ENCODE data around the gene TRDN. TPM values are rescaled to one million over a fixed set of nuclear protein-coding genes. Genes with fewer than 3 reads are reported as not detected.

The TRDN gene
- total RNA-seq, 2 donors from 2014 or later = not detected

- H3K36me3 ChIP-seq (replicated peaks in 1 of 2; ENCODE audit: insufficient read depth in 1 of 2, low read depth in 2 of 2) = no peaks in the 10 kb centered on the region
- no peak for ATAC-seq
- no peak overlapping the region for H3K4me3 ChIP-seq
- H3K9me3 ChIP-seq = no peaks in the 10 kb centered on the region
- intact Hi-C loops (cut with DNase I) = no loop called here
- H3K27ac ChIP-seq = no peak overlapping the region
- TF ChIP-seq POLR2A (IDR thresholded peaks at IDR 0.05) (no peak), CTCF (IDR thresholded peaks at IDR 0.05) (no peak)
- H3K4me1 ChIP-seq = no peaks in the 10 kb centered on the region
- DNase-seq = no peak
- H3K27me3 ChIP-seq = no peaks in the 10 kb centered on the region
Measured at GRCh38 chr6:123580331-123580730, 56.4 kb downstream of the TRDN start.

- 29 to 30% methylated on average over 1 of the region's 1 CpG for WGBS, 2 donors
- no peaks in the 10 kb centered on the region for H3K27me3 ChIP-seq
- H3K27ac ChIP-seq = no peak overlapping the region
- TF ChIP-seq CTCF (IDR thresholded peaks at IDR 0.05) = no peak
- no peak for TF ChIP-seq POLR2A (IDR thresholded peaks at IDR 0.05)
- H3K9me3 ChIP-seq = no peaks in the 10 kb centered on the region
- no peaks in the 10 kb centered on the region for H3K36me3 ChIP-seq (replicated peaks in 1 of 2; ENCODE audit: insufficient read depth in 1 of 2, low read depth in 2 of 2)
- no peaks in the 10 kb centered on the region for H3K4me1 ChIP-seq
- ATAC-seq = no peak
- H3K4me3 ChIP-seq = no peak overlapping the region
- no peak for DNase-seq
- intact Hi-C loops (cut with DNase I) = no loop called here
Measured at GRCh38 chr6:123575188-123575587, 61.6 kb downstream of the TRDN start.

- DNase-seq (no peak), ATAC-seq (no peak)
- WGBS, 2 donors = 32 to 34% methylated on average over 7 of the region's 7 CpGs
- Histone ChIP-seq H3K9me3 (no peaks in the 10 kb centered on the region), H3K4me3 (no peak overlapping the region), H3K27me3 (no peaks in the 10 kb centered on the region), H3K4me1 (no peaks in the 10 kb centered on the region), H3K27ac (no peak overlapping the region), H3K36me3 (replicated peaks in 1 of 2; ENCODE audit: insufficient read depth in 1 of 2, low read depth in 2 of 2) (no peaks in the 10 kb centered on the region)
- intact Hi-C loops (cut with DNase I) = no loop called here
- TF ChIP-seq POLR2A (IDR thresholded peaks at IDR 0.05) (no peak), CTCF (IDR thresholded peaks at IDR 0.05) (no peak)
Measured at GRCh38 chr6:123570813-123571684, 65.7 kb downstream of the TRDN start.

- H3K9me3 ChIP-seq = no peaks in the 10 kb centered on the region
- intact Hi-C loops (cut with DNase I) = no loop called here
- no peak for ATAC-seq
- no peaks in the 10 kb centered on the region for H3K36me3 ChIP-seq (replicated peaks in 1 of 2; ENCODE audit: insufficient read depth in 1 of 2, low read depth in 2 of 2)
- no peak for DNase-seq
- no peaks in the 10 kb centered on the region for H3K27me3 ChIP-seq
- H3K4me3 ChIP-seq = no peak overlapping the region
- H3K27ac ChIP-seq = no peak overlapping the region
- no peaks in the 10 kb centered on the region for H3K4me1 ChIP-seq
- TF ChIP-seq POLR2A (IDR thresholded peaks at IDR 0.05) (no peak), CTCF (IDR thresholded peaks at IDR 0.05) (no peak)
Measured at GRCh38 chr6:123569575-123569974, 67.2 kb downstream of the TRDN start.

GRCh38 chr6:123565529-123565928 is 71.2 kb downstream of the TRDN start:
- WGBS, 2 donors = 76 to 84% methylated on average over 10 of the region's 10 CpGs
- Histone ChIP-seq H3K36me3 (replicated peaks in 1 of 2; ENCODE audit: insufficient read depth in 1 of 2, low read depth in 2 of 2) (no peaks in the 10 kb centered on the region), H3K9me3 (no peaks in the 10 kb centered on the region), H3K4me1 (no peaks in the 10 kb centered on the region), H3K4me3 (no peak overlapping the region), H3K27ac (no peak overlapping the region), H3K27me3 (no peaks in the 10 kb centered on the region)
- ATAC-seq (no peak), DNase-seq (no peak)
- intact Hi-C loops (cut with DNase I) = no loop called here
- TF ChIP-seq POLR2A (IDR thresholded peaks at IDR 0.05) (no peak), CTCF (IDR thresholded peaks at IDR 0.05) (no peak)

Measured in body of pancreas (tissue), 4 donors.